Activated T-cell treated with anti-CD3 and anti-CD28 coated beads, Interleukin-2, amount 50 U/mL, for 24 hours (primary cell): Measurements from ENCODE around the gene ZNF474.
"Not testable (repeated sequence)": the region's sequence is repeated elsewhere in the genome, so short reads cannot be mapped to it uniquely, and the experiment has no call there.

Experiments used
- DNase-seq: peaks from one replicate; pipeline ENCODE4 v3.0.0-alpha.2; 2020
- H3K27ac Mint-ChIP-seq: 2 replicates; pipeline ENCODE4 v1.8.0; 2020; ENCODE audit warnings: mild to moderate bottlenecking, mixed read lengths
- H3K27me3 Mint-ChIP-seq: 2 replicates; pipeline ENCODE4 v1.8.0; 2020; ENCODE audit warnings: mixed read lengths
- H3K36me3 Mint-ChIP-seq: 2 replicates; pipeline ENCODE4 v1.8.0; 2020; ENCODE audit warnings: low read depth, mixed read lengths
- H3K4me1 Mint-ChIP-seq: 2 replicates; pipeline ENCODE4 v1.8.0; 2020; ENCODE audit warnings: low read depth, mixed read lengths
- H3K4me3 Mint-ChIP-seq: 2 replicates; pipeline ENCODE4 v1.8.0; 2020; ENCODE audit warnings: mild to moderate bottlenecking, moderate library complexity, mixed read lengths
- H3K9me3 Mint-ChIP-seq: 2 replicates; pipeline ENCODE4 v1.8.0; 2020; ENCODE audit warnings: mixed read lengths

ZNF474 gene

GRCh38 chr5:122129306-122129705 lies at the start of gene ZNF474:
ZNF474 (plus strand) TSS chr5:122129546; CDS start chr5:122151991, 22,445 bp downstream.
- no peak within 1 kb of the TSS for H3K27ac Mint-ChIP-seq
- no peak for DNase-seq
- H3K36me3 Mint-ChIP-seq: no peaks in the 10 kb centered on the region
- H3K4me1 Mint-ChIP-seq: no peaks in the 10 kb centered on the region
- no peak within 1 kb of the TSS for H3K4me3 Mint-ChIP-seq
- no peaks in the 10 kb centered on the region for H3K9me3 Mint-ChIP-seq
- H3K27me3 Mint-ChIP-seq: no peaks in the 10 kb centered on the region

GRCh38 chr5:122081541-122081940 lies 47.8 kb upstream of the ZNF474 start:
- no peaks in the 10 kb centered on the region for H3K9me3 Mint-ChIP-seq
- no peak overlapping the region for H3K27ac Mint-ChIP-seq
- H3K4me3 Mint-ChIP-seq: no peak overlapping the region
- DNase-seq: no peak
- peaks cover 49% of the 10 kb centered on the region for H3K27me3 Mint-ChIP-seq
- no peaks in the 10 kb centered on the region for H3K36me3 Mint-ChIP-seq
- peaks cover 16% of the 10 kb centered on the region for H3K4me1 Mint-ChIP-seq

GRCh38 chr5:122083535-122083934 lies 45.8 kb upstream of the ZNF474 start:
- no peak for DNase-seq
- Mint-ChIP-seq H3K9me3 (no peaks in the 10 kb centered on the region), H3K36me3 (no peaks in the 10 kb centered on the region), H3K27me3 (peaks cover 32% of the 10 kb centered on the region), H3K4me3 (no peak overlapping the region), H3K4me1 (no peaks in the 10 kb centered on the region), H3K27ac (no peak overlapping the region)

- no peak for DNase-seq
- Mint-ChIP-seq H3K4me3 (no peak overlapping the region), H3K9me3 (no peaks in the 10 kb centered on the region), H3K4me1 (peaks cover 2% of the 10 kb centered on the region), H3K27me3 (peaks cover 20% of the 10 kb centered on the region), H3K36me3 (no peaks in the 10 kb centered on the region), H3K27ac (no peak overlapping the region)
These were observed 44.3 kb upstream of the ZNF474 start for GRCh38 chr5:122085041-122085440.

GRCh38 chr5:122089096-122090013 lies 40.0 kb upstream of the ZNF474 start:
- Mint-ChIP-seq H3K36me3 (no peaks in the 10 kb centered on the region), H3K27ac (no peak overlapping the region), H3K27me3 (peaks cover 10% of the 10 kb centered on the region), H3K4me3 (no peak overlapping the region), H3K9me3 (no peaks in the 10 kb centered on the region), H3K4me1 (peaks cover 2% of the 10 kb centered on the region)
- DNase-seq: no peak

GRCh38 chr5:122091936-122092600 lies 37.3 kb upstream of the ZNF474 start:
- Mint-ChIP-seq H3K27me3 (peaks cover 10% of the 10 kb centered on the region), H3K4me1 (peaks cover 2% of the 10 kb centered on the region), H3K9me3 (no peaks in the 10 kb centered on the region), H3K36me3 (no peaks in the 10 kb centered on the region), H3K4me3 (no peak overlapping the region), H3K27ac (no peak overlapping the region)
- no peak for DNase-seq

- no peak for DNase-seq
- Mint-ChIP-seq H3K36me3 (no peaks in the 10 kb centered on the region), H3K9me3 (no peaks in the 10 kb centered on the region), H3K27me3 (peaks cover 10% of the 10 kb centered on the region), H3K27ac (no peak overlapping the region), H3K4me3 (no peak overlapping the region), H3K4me1 (peaks cover 2% of the 10 kb centered on the region)
These were observed 35.7 kb upstream of the ZNF474 start for GRCh38 chr5:122093415-122094180.

GRCh38 chr5:122094251-122094650 lies 35.1 kb upstream of the ZNF474 start:
- not testable (repeated sequence) for H3K27ac Mint-ChIP-seq, H3K4me3 Mint-ChIP-seq, H3K27me3 Mint-ChIP-seq, H3K9me3 Mint-ChIP-seq, H3K4me1 Mint-ChIP-seq, DNase-seq, H3K36me3 Mint-ChIP-seq

GRCh38 chr5:122095158-122095557 lies 34.2 kb upstream of the ZNF474 start:
- Mint-ChIP-seq H3K9me3 (no peaks in the 10 kb centered on the region), H3K4me3 (no peak overlapping the region), H3K27ac (no peak overlapping the region), H3K36me3 (no peaks in the 10 kb centered on the region), H3K4me1 (no peaks in the 10 kb centered on the region), H3K27me3 (peaks cover 7% of the 10 kb centered on the region)
- no peak for DNase-seq

- no peaks in the 10 kb centered on the region for H3K9me3 Mint-ChIP-seq
- no peaks in the 10 kb centered on the region for H3K36me3 Mint-ChIP-seq
- H3K27me3 Mint-ChIP-seq: no peaks in the 10 kb centered on the region
These were observed 32.0 kb upstream of the ZNF474 start for GRCh38 chr5:122097391-122097790.

GRCh38 chr5:122099060-122099790 lies 30.1 kb upstream of the ZNF474 start:
- no peaks in the 10 kb centered on the region for H3K36me3 Mint-ChIP-seq
- H3K27me3 Mint-ChIP-seq: no peaks in the 10 kb centered on the region
- H3K4me1 Mint-ChIP-seq: no peaks in the 10 kb centered on the region
- H3K27ac Mint-ChIP-seq: no peak overlapping the region
- DNase-seq: no peak
- H3K4me3 Mint-ChIP-seq: no peak overlapping the region
- H3K9me3 Mint-ChIP-seq: no peaks in the 10 kb centered on the region

More at GRCh38 chr5:122097391-122097790, 32.0 kb upstream of the ZNF474 start:
- Mint-ChIP-seq H3K27ac (no peak overlapping the region), H3K4me3 (no peak overlapping the region), H3K4me1 (no peaks in the 10 kb centered on the region)
- DNase-seq: no peak

- Mint-ChIP-seq H3K4me1 (no peaks in the 10 kb centered on the region), H3K27me3 (no peaks in the 10 kb centered on the region), H3K36me3 (no peaks in the 10 kb centered on the region), H3K9me3 (no peaks in the 10 kb centered on the region), H3K4me3 (no peak overlapping the region), H3K27ac (no peak overlapping the region)
- no peak for DNase-seq
These were observed 27.6 kb upstream of the ZNF474 start for GRCh38 chr5:122101636-122102285.

GRCh38 chr5:122102825-122103224 lies 26.5 kb upstream of the ZNF474 start:
- Mint-ChIP-seq H3K36me3 (no peaks in the 10 kb centered on the region), H3K4me3 (no peak overlapping the region)
- no peak for DNase-seq

GRCh38 chr5:122105909-122106308 lies 23.4 kb upstream of the ZNF474 start:
- no peak overlapping the region for H3K4me3 Mint-ChIP-seq
- peaks cover 8% of the 10 kb centered on the region for H3K27me3 Mint-ChIP-seq
- H3K36me3 Mint-ChIP-seq: no peaks in the 10 kb centered on the region
- H3K4me1 Mint-ChIP-seq: no peaks in the 10 kb centered on the region
- H3K27ac Mint-ChIP-seq: no peak overlapping the region
- no peaks in the 10 kb centered on the region for H3K9me3 Mint-ChIP-seq
- DNase-seq: no peak

More at GRCh38 chr5:122102825-122103224, 26.5 kb upstream of the ZNF474 start:
- Mint-ChIP-seq H3K4me1 (no peaks in the 10 kb centered on the region), H3K9me3 (no peaks in the 10 kb centered on the region), H3K27ac (no peak overlapping the region), H3K27me3 (peaks cover 5% of the 10 kb centered on the region)
